A673 (cell line): ENCODE measurements around the gene HEXIM2. TPM values are rescaled to one million over a fixed set of nuclear protein-coding genes. Genes with fewer than 3 reads are reported as not detected.

ENCODE experiments used
- BruUV-seq: library from RNA; stranded (reverse); fragments of 400-500 nt; replicated peaks from 2 replicates; lab custom pipeline; 2021; lab: Mats Ljungman, UMichigan
- CTCF ChIA-PET: fragments of 300-600 bp; sonication (Branson Sonifier 250); formaldehyde crosslinking; loops from one replicate; lab custom pipeline; 2022; ENCODE audit warnings: antibody characterized with exemption; lab: Charles Lee
- POLR2A ChIA-PET: fragments of 300-600 bp; sonication (Branson Sonifier 250); formaldehyde crosslinking; loops from one replicate; lab custom pipeline; 2022; ENCODE audit warnings: antibody characterized with exemption; ENCODE audit not compliant: low non-redundant PET; lab: Charles Lee
- DNase-seq: peaks from one replicate; pipeline ENCODE4 v3.0.0-alpha.2; 2015; ENCODE audit warnings: low spot score
- H3K27ac ChIP-seq: fragments of 200-600 bp; sonication (generic); 2 replicates; pipeline ENCODE4 v1.5.1; 2016; ENCODE audit warnings: mixed run types, low read depth, mild to moderate bottlenecking, mixed read lengths, antibody characterized with exemption, low read length; ENCODE audit not compliant: poor library complexity, severe bottlenecking
- H3K27me3 ChIP-seq: fragments of 200-600 bp; sonication (generic); replicated peaks from 2 replicates; pipeline ENCODE4 v1.6.1; 2017; ENCODE audit warnings: mixed run types, low read depth, mild to moderate bottlenecking, mixed read lengths, antibody characterized with exemption, low read length; ENCODE audit not compliant: insufficient read depth, poor library complexity
- H3K36me3 ChIP-seq: fragments of 200-600 bp; sonication (generic); 2 replicates; pipeline ENCODE4 v1.6.1; 2016; ENCODE audit warnings: mixed run types, mild to moderate bottlenecking, mixed read lengths, antibody characterized with exemption, low read length; ENCODE audit not compliant: insufficient read depth, poor library complexity, severe bottlenecking
- H3K4me1 ChIP-seq: fragments of 200-600 bp; sonication (generic); 2 replicates; pipeline ENCODE4 v1.6.1; 2017; ENCODE audit warnings: mixed run types, mild to moderate bottlenecking, mixed read lengths, antibody characterized with exemption, low read length; ENCODE audit not compliant: insufficient read depth, poor library complexity, severe bottlenecking
- H3K4me3 ChIP-seq: fragments of 200-600 bp; sonication (generic); 2 replicates; pipeline ENCODE4 v1.5.1; 2016; ENCODE audit warnings: low read depth, mixed run types, mild to moderate bottlenecking, mixed read lengths, low read length; ENCODE audit not compliant: poor library complexity, severe bottlenecking
- H3K9me3 ChIP-seq: fragments of 200-600 bp; sonication (generic); 2 replicates; pipeline ENCODE4 v1.6.1; 2016; ENCODE audit warnings: mixed run types, low read depth, mild to moderate bottlenecking, mixed read lengths, antibody characterized with exemption, low read length; ENCODE audit not compliant: poor library complexity, severe bottlenecking
- EZH2 ChIP-seq: fragments of 200-600 bp; sonication (generic); IDR thresholded peaks from 2 replicates; pipeline ENCODE4 v1.6.1; 2017; ENCODE audit warnings: borderline replicate concordance, low read depth, mild to moderate bottlenecking, mixed read lengths, antibody characterized with exemption, low read length; ENCODE audit not compliant: poor library complexity, severe bottlenecking
- intact Hi-C: fragments of 100-400 bp; cut with micrococcal nuclease; formaldehyde crosslinking; loops from one replicate; pipeline ENCODE4 v1.10.0; 2022; ENCODE audit not compliant: unreplicated experiment
- total RNA-seq: library from RNA; stranded (reverse); gene quantifications from 2 replicates; pipeline ENCODE4 v1.2.3, GENCODE V29; 2021
- TF ChIP-seq, protein P1 (sequence below): fragments of 300-800, 200-600 bp; sonication (generic); conservative IDR thresholded peaks from 2 replicates; pipeline ENCODE4 v1.5.1; 2017; ENCODE audit warnings: low read depth, mild to moderate bottlenecking, antibody characterized with exemption, low read length, moderate library complexity, mixed read lengths

Gene HEXIM2
- total RNA-seq, 1 experiment from 2014 or later, result 4.8 TPM

DNA sequence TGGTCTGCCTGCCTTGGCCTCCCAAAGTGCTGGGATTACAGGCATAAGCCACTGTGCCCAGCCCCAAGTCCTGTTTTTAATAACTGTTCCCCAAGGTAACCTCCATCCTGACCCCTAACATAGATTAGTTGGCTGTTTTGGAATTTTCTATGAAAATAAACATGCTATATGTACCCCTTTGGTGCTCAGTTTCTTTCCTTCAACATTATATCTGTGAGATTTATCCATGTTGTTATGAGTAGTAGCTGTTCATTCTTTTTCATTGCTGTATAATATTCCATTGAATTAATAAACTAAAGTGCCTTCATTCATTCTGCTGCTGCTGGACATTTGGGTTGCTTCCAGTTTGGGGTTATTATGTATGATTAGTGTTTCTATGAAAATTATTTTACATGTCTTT, 33.7 kb downstream of the HEXIM2 start:
- POLR2A ChIA-PET, result no interaction called here
- DNase-seq, result no peak
- intact Hi-C loops, result no loop called here
- Histone ChIP-seq H3K27me3 (no peaks in the 10 kb centered on the region), H3K4me1 (peaks cover 4% of the 10 kb centered on the region), H3K27ac (no peak overlapping the region), H3K4me3 (no peak overlapping the region), H3K9me3 (no peaks in the 10 kb centered on the region), H3K36me3 (no peaks in the 10 kb centered on the region)
- TF ChIP-seq, protein P1, sequence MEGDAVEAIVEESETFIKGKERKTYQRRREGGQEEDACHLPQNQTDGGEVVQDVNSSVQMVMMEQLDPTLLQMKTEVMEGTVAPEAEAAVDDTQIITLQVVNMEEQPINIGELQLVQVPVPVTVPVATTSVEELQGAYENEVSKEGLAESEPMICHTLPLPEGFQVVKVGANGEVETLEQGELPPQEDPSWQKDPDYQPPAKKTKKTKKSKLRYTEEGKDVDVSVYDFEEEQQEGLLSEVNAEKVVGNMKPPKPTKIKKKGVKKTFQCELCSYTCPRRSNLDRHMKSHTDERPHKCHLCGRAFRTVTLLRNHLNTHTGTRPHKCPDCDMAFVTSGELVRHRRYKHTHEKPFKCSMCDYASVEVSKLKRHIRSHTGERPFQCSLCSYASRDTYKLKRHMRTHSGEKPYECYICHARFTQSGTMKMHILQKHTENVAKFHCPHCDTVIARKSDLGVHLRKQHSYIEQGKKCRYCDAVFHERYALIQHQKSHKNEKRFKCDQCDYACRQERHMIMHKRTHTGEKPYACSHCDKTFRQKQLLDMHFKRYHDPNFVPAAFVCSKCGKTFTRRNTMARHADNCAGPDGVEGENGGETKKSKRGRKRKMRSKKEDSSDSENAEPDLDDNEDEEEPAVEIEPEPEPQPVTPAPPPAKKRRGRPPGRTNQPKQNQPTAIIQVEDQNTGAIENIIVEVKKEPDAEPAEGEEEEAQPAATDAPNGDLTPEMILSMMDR, result no peak
- TF ChIP-seq EZH2, result no peak
- BruUV-seq, result no TSS peak
- CTCF ChIA-PET, result interaction anchor here (0.6 to 1.1 kb wide), 2 partner anchors 60 to 998 kb away, joined by 3 to 7 read pairs; partner anchors contain the start of genes ACBD4 and KANSL1

DNA sequence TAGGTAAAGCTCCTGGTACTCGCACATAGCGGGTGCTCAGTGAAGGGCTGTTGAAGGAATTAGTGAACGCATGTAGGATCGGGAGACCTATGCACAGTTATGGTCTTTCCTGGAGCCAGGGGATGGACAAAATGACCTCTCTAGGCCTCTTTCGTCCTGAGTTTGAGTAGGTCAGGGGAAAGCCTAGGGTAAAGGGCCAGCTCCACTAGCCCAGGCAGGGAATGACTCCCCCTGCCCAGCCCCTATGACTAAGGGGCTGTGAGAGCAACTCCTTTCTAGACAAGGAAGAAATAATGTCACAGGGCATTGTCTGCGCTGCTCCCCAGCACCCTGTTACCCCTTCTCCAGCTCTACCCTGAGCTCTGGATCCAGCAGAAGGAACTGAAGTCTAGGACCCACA, 35.4 kb downstream of the HEXIM2 start:
- no TSS peak for BruUV-seq
- POLR2A ChIA-PET, result no interaction called here
- CTCF ChIA-PET, result interaction anchor here (0.6 to 3.0 kb wide), 7 partner anchors 21 to 393 kb away, joined by 3 to 45 read pairs (median 3); partner anchors contain the start of genes ACBD4 and HEXIM1
- Histone ChIP-seq H3K4me1 (peaks cover 4% of the 10 kb centered on the region), H3K27ac (no peak overlapping the region), H3K27me3 (no peaks in the 10 kb centered on the region), H3K4me3 (no peak overlapping the region), H3K36me3 (no peaks in the 10 kb centered on the region), H3K9me3 (no peaks in the 10 kb centered on the region)
- intact Hi-C loops, result loop anchor here (1.0 kb wide), 1 partner anchor 62 kb away; the partner anchor contains the start of gene ACBD4
- TF ChIP-seq EZH2, result no peak
- TF ChIP-seq, protein P1, result no peak
- DNase-seq, result no peak

DNA sequence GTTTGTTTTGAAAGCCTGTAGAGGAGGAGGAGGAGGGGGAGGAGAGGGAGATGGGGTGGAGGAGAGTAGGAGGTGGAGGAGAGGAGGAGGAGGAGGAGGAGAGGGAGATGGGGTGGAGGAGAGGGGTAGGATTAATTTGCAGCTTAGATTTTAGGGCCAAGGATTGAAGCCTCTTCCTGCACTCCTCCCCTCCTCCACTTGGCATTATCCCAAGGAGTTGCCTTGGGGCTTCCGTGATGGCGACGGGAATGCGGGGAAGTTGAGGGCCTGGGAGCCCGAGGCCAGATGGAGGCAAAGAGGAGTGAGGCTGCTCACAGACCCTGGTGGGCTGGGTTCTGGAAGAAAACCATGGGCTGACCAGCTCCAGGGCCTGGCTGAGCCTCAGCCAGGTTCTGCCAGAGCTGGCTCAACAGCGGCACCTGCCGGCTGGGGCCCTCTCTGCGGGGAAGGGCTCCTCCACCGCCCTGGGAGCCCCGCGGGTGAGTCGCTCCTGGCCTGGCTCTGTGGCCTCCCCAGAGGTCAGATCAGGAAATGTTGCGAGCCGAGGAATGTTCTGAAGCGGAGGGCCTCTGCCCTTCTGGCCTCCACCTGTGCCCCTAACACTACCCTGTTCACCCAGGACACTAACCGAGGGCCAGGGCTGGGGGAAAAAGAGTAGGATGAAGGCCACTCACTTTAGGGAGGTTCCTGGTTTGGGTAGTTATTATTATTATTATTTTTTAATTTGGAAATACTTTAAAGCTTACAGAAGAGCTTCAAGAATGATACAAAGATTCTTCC, 36.1 kb downstream of the HEXIM2 start:
- intact Hi-C loops, result loop anchor here (1.0 kb wide), 1 partner anchor 62 kb away; the partner anchor contains the start of gene ACBD4
- Histone ChIP-seq H3K4me1 (peaks cover 4% of the 10 kb centered on the region), H3K27ac (no peak overlapping the region), H3K9me3 (no peaks in the 10 kb centered on the region), H3K4me3 (no peak overlapping the region), H3K27me3 (no peaks in the 10 kb centered on the region), H3K36me3 (no peaks in the 10 kb centered on the region)
- DNase-seq, result peak; percentile 68
- ChIA-PET POLR2A (no interaction called here), CTCF (interaction anchor here (0.6 to 3.0 kb wide), 7 partner anchors 21 to 394 kb away, joined by 3 to 45 read pairs (median 3); partner anchors contain the start of genes ACBD4 and HEXIM1)
- BruUV-seq, result no TSS peak
- no peak for TF ChIP-seq EZH2
- TF ChIP-seq, protein P1, result peak; percentile 84
